Liver (tissue), 3 donors: ENCODE data around the gene CFL1.

Experiments
- CTCF ChIP-seq: fragments of 150-350 bp; IDR thresholded peaks from 2 replicates; pipeline ENCODE4 v1.5.1; 2017; ENCODE audit warnings: improper control_type of control experiment, low read depth, low read length; ENCODE audit not compliant: missing input control
- NR2F2 ChIP-seq: IDR thresholded peaks from 2 replicates; pipeline ENCODE4 v1.6.1; 2016; ENCODE audit warnings: antibody characterized with exemption
- REST ChIP-seq: IDR thresholded peaks from 2 replicates; pipeline ENCODE4 v1.6.1; 2016; ENCODE audit warnings: antibody characterized with exemption, mild to moderate bottlenecking
- donor health status: healthy.
- donor health status: healthy.

GRCh38 chr11:65854852-65855837 is 2.8 kb downstream of the CFL1 start:
- TF ChIP-seq CTCF (no peak), REST (no peak), NR2F2 (no peak)
